Activated CD8-positive, alpha-beta memory T cell treated with anti-CD3 and anti-CD28 coated beads for 36 hours (primary cell): ENCODE data around the gene TAC4. TPM values are rescaled to one million over a fixed set of nuclear protein-coding genes. Genes with fewer than 3 reads are reported as not detected.
"Not testable (repeated sequence)": the region's sequence is repeated elsewhere in the genome, so short reads cannot be mapped to it uniquely, and the experiment has no call there.

Experiments used
- CTCF ChIA-PET: fragments of 350-600 bp; sonication (Branson Sonifier 250); formaldehyde crosslinking; loops from one replicate; lab custom pipeline; 2021; ENCODE audit warnings: antibody characterized with exemption; lab: Charles Lee
- POLR2A ChIA-PET: fragments of 350-600 bp; sonication (Branson Sonifier 250); formaldehyde crosslinking; loops from one replicate; lab custom pipeline; 2021; ENCODE audit warnings: antibody characterized with exemption; lab: Charles Lee
- total RNA-seq, 2 experiments: library from RNA; stranded (reverse); gene quantifications; one replicate each; pipeline ENCODE4 v1.2.3, GENCODE V29; 2021

TAC4 gene
- total RNA-seq, 2 experiments from 2014 or later: not detected

- POLR2A ChIA-PET: no interaction called here
Observed at GRCh38 chr17:49850772-49851386, 3.0 kb upstream of the TAC4 start.

GRCh38 chr17:49850218-49850610, 2.3 kb upstream of the TAC4 start:
- ChIA-PET POLR2A (no interaction called here), CTCF (interaction anchor here (0.7 to 4.5 kb wide), 5 partner anchors 11 to 284 kb away, joined by 3 to 29 read pairs (median 4); no protein-coding TSS in a partner anchor)

More at GRCh38 chr17:49850772-49851386, 3.0 kb upstream of the TAC4 start:
- CTCF ChIA-PET: interaction anchor here (0.7 to 4.5 kb wide), 8 partner anchors 9 to 285 kb away, joined by 3 to 29 read pairs (median 3); no protein-coding TSS in a partner anchor

- ChIA-PET CTCF (interaction anchor here (0.8 to 4.5 kb wide), 3 partner anchors 148 to 283 kb away, joined by 3 to 29 read pairs (median 3); no protein-coding TSS in a partner anchor), POLR2A (no interaction called here)
Observed at GRCh38 chr17:49848739-49849138, 870 bp upstream of the TAC4 start.

- POLR2A ChIA-PET: no interaction called here
- CTCF ChIA-PET: interaction anchor here (1.4 kb wide), 1 partner anchor 291 kb away, joined by 3 read pairs; no protein-coding TSS in a partner anchor
Observed at GRCh38 chr17:49846938-49847712, 744 bp downstream of the TAC4 start.

GRCh38 chr17:49845321-49845720, 2.5 kb downstream of the TAC4 start:
- ChIA-PET CTCF (interaction anchor here (0.9 to 1.0 kb wide), 2 partner anchors 153 to 289 kb away, joined by 3 read pairs; no protein-coding TSS in a partner anchor), POLR2A (interaction anchor here (0.9 kb wide), 1 partner anchor 52 kb away, joined by 6 read pairs; no protein-coding TSS in a partner anchor)

GRCh38 chr17:49843774-49844350, 4.0 kb downstream of the TAC4 start:
- CTCF ChIA-PET: interaction anchor here (1.1 kb wide), 1 partner anchor 154 kb away, joined by 5 read pairs; no protein-coding TSS in a partner anchor
- POLR2A ChIA-PET: no interaction called here

- CTCF ChIA-PET: no interaction called here
- POLR2A ChIA-PET: no interaction called here
Observed at GRCh38 chr17:49842846-49843245, 5.0 kb downstream of the TAC4 start.

- ChIA-PET CTCF (no interaction called here), POLR2A (no interaction called here)
Observed at GRCh38 chr17:49842371-49842770, 5.5 kb downstream of the TAC4 start.

GRCh38 chr17:49841548-49841947, 6.3 kb downstream of the TAC4 start:
- CTCF ChIA-PET: no interaction called here
- POLR2A ChIA-PET: no interaction called here

GRCh38 chr17:49839455-49839854, 8.4 kb downstream of the TAC4 start:
- CTCF ChIA-PET: interaction anchor here (1.8 kb wide), 1 partner anchor 159 kb away, joined by 6 read pairs; no protein-coding TSS in a partner anchor
- POLR2A ChIA-PET: no interaction called here

- ChIA-PET POLR2A (no interaction called here), CTCF (no interaction called here)
Observed at GRCh38 chr17:49836111-49837030, 11.5 kb downstream of the TAC4 start.

GRCh38 chr17:49835472-49835871, 12.4 kb downstream of the TAC4 start:
- CTCF ChIA-PET: no interaction called here
- POLR2A ChIA-PET: no interaction called here

DNA sequence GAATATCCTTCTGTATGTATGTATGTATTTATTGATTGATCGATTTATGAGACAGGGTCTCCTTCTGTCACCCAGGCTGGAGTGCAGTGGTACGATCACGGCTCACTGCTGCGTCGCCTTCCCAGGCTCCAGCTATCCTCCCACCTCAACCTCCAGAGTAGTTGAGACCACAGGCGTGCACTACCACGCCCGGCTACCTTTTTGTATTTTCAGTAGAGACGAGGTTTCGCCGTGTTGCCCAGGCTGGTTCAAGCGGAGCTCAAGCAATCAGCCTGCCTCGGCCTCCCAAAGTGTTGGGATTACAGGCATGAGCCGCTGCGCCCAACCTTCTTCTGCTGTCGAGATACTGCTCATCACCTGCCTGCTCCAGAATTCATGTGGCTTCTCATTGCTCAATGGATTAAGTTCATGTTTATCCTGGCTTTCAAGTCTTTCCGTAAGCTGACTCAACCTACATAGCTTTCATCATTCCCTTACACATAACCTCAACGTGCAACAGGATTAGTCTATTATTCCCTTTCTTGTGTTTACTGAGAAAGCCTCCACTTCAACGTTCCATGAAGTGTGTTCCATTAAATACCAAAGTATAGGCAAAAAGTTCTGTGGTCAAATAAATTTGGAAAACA, 13.6 kb downstream of the TAC4 start:
- POLR2A ChIA-PET: no interaction called here
- CTCF ChIA-PET: no interaction called here

DNA sequence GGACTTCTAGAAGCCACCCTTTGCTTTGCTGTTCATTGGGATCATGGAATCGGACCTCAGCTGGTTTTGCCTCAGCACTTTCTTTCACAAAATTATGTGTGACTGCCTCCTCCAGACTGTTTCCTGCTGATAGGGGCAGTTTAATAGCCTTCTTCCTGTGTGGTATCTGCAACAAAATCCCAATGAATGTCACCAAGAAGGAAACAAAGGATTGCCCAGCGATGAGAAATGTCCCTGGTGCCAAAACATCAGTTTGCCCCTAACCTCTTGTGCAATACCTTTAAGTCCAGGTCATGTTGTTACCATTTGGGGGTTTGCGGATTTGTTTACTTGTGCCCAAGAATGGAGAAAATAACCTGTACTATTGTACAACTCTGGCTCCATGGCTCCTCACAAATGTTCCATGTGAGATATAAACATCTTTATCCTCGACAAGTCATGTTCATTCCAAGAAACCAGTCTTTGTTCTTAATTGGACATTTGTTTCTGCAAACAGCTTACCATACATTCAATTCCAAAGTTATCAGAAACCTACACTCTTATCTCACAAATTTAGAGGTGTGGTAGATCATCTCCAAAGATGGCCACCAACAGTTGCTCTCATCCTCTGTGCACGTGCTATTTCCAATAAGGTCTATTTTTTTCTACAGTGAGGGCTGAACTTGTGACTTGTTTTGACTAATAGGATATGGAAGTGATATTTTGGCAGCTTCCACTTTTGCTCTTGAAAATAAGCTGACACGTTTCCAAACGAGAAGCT, 14.8 kb downstream of the TAC4 start:
- ChIA-PET POLR2A (no interaction called here), CTCF (no interaction called here)

- ChIA-PET POLR2A (no interaction called here), CTCF (interaction anchor here (0.7 kb wide), 1 partner anchor 741 kb away, joined by 3 read pairs; no protein-coding TSS in a partner anchor)
Observed at GRCh38 chr17:49830605-49831004, 17.3 kb downstream of the TAC4 start.

GRCh38 chr17:49829026-49829425, 18.8 kb downstream of the TAC4 start:
- CTCF ChIA-PET: no interaction called here
- POLR2A ChIA-PET: no interaction called here

- CTCF ChIA-PET, POLR2A ChIA-PET: not testable (repeated sequence)
Observed at GRCh38 chr17:49828325-49828724, 19.5 kb downstream of the TAC4 start.

- ChIA-PET CTCF (no interaction called here), POLR2A (no interaction called here)
Observed at GRCh38 chr17:49825645-49826044, 22.2 kb downstream of the TAC4 start.
